HEK293 (cell line): Measurements from ENCODE around the gene PAQR7.

ENCODE experiments used
- CTCF ChIA-PET: fragments of 350-600 bp; formaldehyde crosslinking; extraction: SDS; loops from one replicate; lab custom pipeline; 2021; ENCODE audit warnings: antibody characterized with exemption; lab: Yijun Ruan, JAX
- POLR2A ChIA-PET: fragments of 300-600 bp; formaldehyde crosslinking; extraction: SDS; loops from one replicate; lab custom pipeline; 2020; ENCODE audit warnings: antibody characterized with exemption, inconsistent platforms; lab: Yijun Ruan, JAX
- H3K27ac ChIP-seq: fragments of 200-500 bp; sonication (Bioruptor generic); 2 replicates; pipeline ENCODE4 v1.5.1; 2014; ENCODE audit warnings: low read depth, low read length, control low read depth, inconsistent platforms; ENCODE audit errors: extremely low read depth
- H3K36me3 ChIP-seq, 2 experiments: fragments of 200-500 bp in 1 of 2; sonication (Bioruptor generic) in 1 of 2; 1 replicate in 1 of 2; 2 replicates in 1 of 2; pipeline ENCODE4 v1.5.1; 2014 to 2017; ENCODE audit warnings: inconsistent platforms in 2 of 2, low read length in 2 of 2; ENCODE audit not compliant: control insufficient read depth in 2 of 2, insufficient read depth in 1 of 2
- H3K4me1 ChIP-seq: fragments of 200-500 bp; sonication (Bioruptor generic); 2 replicates; pipeline ENCODE4 v1.5.1; 2014; ENCODE audit warnings: mild to moderate bottlenecking, low read length, inconsistent platforms; ENCODE audit not compliant: control insufficient read depth, insufficient read depth
- H3K4me3 ChIP-seq: 2 replicates; pipeline ENCODE4 v1.5.1; 2011; ENCODE audit warnings: low read depth, mild to moderate bottlenecking, control low read depth, low read length, moderate library complexity
- H3K9me3 ChIP-seq: fragments of 200-500 bp; sonication (Bioruptor generic); 2 replicates; pipeline ENCODE4 v1.5.1; 2014; ENCODE audit warnings: low read depth, low read length, inconsistent platforms; ENCODE audit not compliant: control insufficient read depth, insufficient read depth
- EGR2 ChIP-seq: fragments of 450-650 bp; formaldehyde crosslinking; IDR thresholded peaks from 2 replicates; pipeline ENCODE4 v1.5.1; 2016; ENCODE audit warnings: low read depth, missing biosample characterization, missing genetic modification characterization
- GLI4 ChIP-seq: fragments of 450-650 bp; formaldehyde crosslinking; IDR thresholded peaks from 2 replicates; pipeline ENCODE4 v1.5.1; 2016; ENCODE audit warnings: missing biosample characterization, missing genetic modification characterization
- GLIS1 ChIP-seq: fragments of 450-650 bp; formaldehyde crosslinking; IDR thresholded peaks from 2 replicates; pipeline ENCODE4 v1.5.1; 2016; ENCODE audit warnings: missing biosample characterization, missing genetic modification characterization
- GLIS2 ChIP-seq: fragments of 450-650 bp; formaldehyde crosslinking; IDR thresholded peaks from 2 replicates; pipeline ENCODE4 v1.5.1; 2016; ENCODE audit warnings: missing biosample characterization, missing genetic modification characterization
- KLF1 ChIP-seq: fragments of 450-650 bp; formaldehyde crosslinking; IDR thresholded peaks from 2 replicates; pipeline ENCODE4 v1.5.1; 2016; ENCODE audit warnings: missing biosample characterization, missing genetic modification characterization
- PRDM1 ChIP-seq: fragments of 450-650 bp; formaldehyde crosslinking; IDR thresholded peaks from 2 replicates; pipeline ENCODE4; 2016; ENCODE audit warnings: missing biosample characterization, missing genetic modification characterization
- SP3 ChIP-seq: fragments of 450-650 bp; formaldehyde crosslinking; IDR thresholded peaks from 2 replicates; pipeline ENCODE4 v1.5.1; 2016; ENCODE audit warnings: missing biosample characterization, missing genetic modification characterization
- TCF7L2 ChIP-seq: IDR thresholded peaks from 2 replicates; pipeline ENCODE4 v1.6.1; 2011; ENCODE audit warnings: low read depth, mild to moderate bottlenecking, inconsistent platforms, low read length, moderate library complexity, borderline replicate concordance
- ZBTB48 ChIP-seq: fragments of 450-650 bp; formaldehyde crosslinking; IDR thresholded peaks from 2 replicates; pipeline ENCODE4 v1.5.1; 2016; ENCODE audit warnings: missing biosample characterization, missing genetic modification characterization
- ZFP3 ChIP-seq: fragments of 450-650 bp; formaldehyde crosslinking; IDR thresholded peaks from 2 replicates; pipeline ENCODE4 v1.5.1; 2016; ENCODE audit warnings: low read depth, missing biosample characterization, missing genetic modification characterization
- ZNF146 ChIP-seq: fragments of 450-650 bp; formaldehyde crosslinking; IDR thresholded peaks from 2 replicates; pipeline ENCODE4 v1.5.1; 2016; ENCODE audit warnings: missing biosample characterization, missing genetic modification characterization
- ZNF175 ChIP-seq: fragments of 450-650 bp; formaldehyde crosslinking; IDR thresholded peaks from 2 replicates; pipeline ENCODE4 v1.5.1; 2016; ENCODE audit warnings: missing biosample characterization, missing genetic modification characterization
- ZNF223 ChIP-seq: fragments of 450-650 bp; formaldehyde crosslinking; IDR thresholded peaks from 2 replicates; pipeline ENCODE4 v1.5.1; 2016; ENCODE audit warnings: missing biosample characterization, missing genetic modification characterization
- ZNF341 ChIP-seq: fragments of 450-650 bp; formaldehyde crosslinking; IDR thresholded peaks from 2 replicates; pipeline ENCODE4; 2016; ENCODE audit warnings: low read depth, missing biosample characterization, missing genetic modification characterization
- ZNF391 ChIP-seq: fragments of 450-650 bp; formaldehyde crosslinking; IDR thresholded peaks from 2 replicates; pipeline ENCODE4 v1.5.1; 2016; ENCODE audit warnings: low read depth, missing biosample characterization, missing genetic modification characterization, borderline replicate concordance
- ZNF394 ChIP-seq: fragments of 450-650 bp; formaldehyde crosslinking; IDR thresholded peaks from 2 replicates; pipeline ENCODE4 v1.5.1; 2016; ENCODE audit warnings: missing biosample characterization, missing genetic modification characterization, mild to moderate bottlenecking, moderate library complexity, borderline replicate concordance
- ZNF423 ChIP-seq: fragments of 450-650 bp; formaldehyde crosslinking; IDR thresholded peaks from 2 replicates; pipeline ENCODE4 v1.5.1; 2016; ENCODE audit warnings: missing biosample characterization, missing genetic modification characterization
- ZNF449 ChIP-seq: fragments of 450-650 bp; formaldehyde crosslinking; IDR thresholded peaks from 2 replicates; pipeline ENCODE4 v1.5.1; 2017; ENCODE audit warnings: missing biosample characterization, mild to moderate bottlenecking, missing genetic modification characterization, moderate library complexity
- ZNF561 ChIP-seq: fragments of 450-650 bp; IDR thresholded peaks from 2 replicates; pipeline ENCODE4 v1.5.1; 2018; ENCODE audit warnings: missing biosample characterization, missing genetic modification characterization, borderline replicate concordance
- ZNF654 ChIP-seq: fragments of 450-650 bp; formaldehyde crosslinking; IDR thresholded peaks from 2 replicates; pipeline ENCODE4 v1.5.1; 2016; ENCODE audit warnings: low read depth, missing biosample characterization, missing genetic modification characterization
- ZNF658 ChIP-seq: fragments of 450-650 bp; formaldehyde crosslinking; IDR thresholded peaks from 2 replicates; pipeline ENCODE4; 2016; ENCODE audit warnings: missing biosample characterization, missing genetic modification characterization
- ZNF776 ChIP-seq: fragments of 450-650 bp; formaldehyde crosslinking; IDR thresholded peaks from 2 replicates; pipeline ENCODE4 v1.5.0; 2017; ENCODE audit warnings: missing biosample characterization, missing genetic modification characterization, borderline replicate concordance
- TF ChIP-seq, protein P1 (sequence below): fragments of 450-650 bp; formaldehyde crosslinking; IDR thresholded peaks from 2 replicates; pipeline ENCODE4 v1.5.1; 2016; ENCODE audit warnings: missing biosample characterization, missing genetic modification characterization
- TF ChIP-seq, protein P2 (sequence below): fragments of 450-650 bp; formaldehyde crosslinking; IDR thresholded peaks from 2 replicates; pipeline ENCODE4 v1.5.1; 2016; ENCODE audit warnings: missing biosample characterization, missing genetic modification characterization
- TF ChIP-seq, protein P3 (sequence below): fragments of 450-650 bp; formaldehyde crosslinking; IDR thresholded peaks from 2 replicates; pipeline ENCODE4 v1.5.1; 2016; ENCODE audit warnings: missing biosample characterization, missing genetic modification characterization

The PAQR7 gene

DNA sequence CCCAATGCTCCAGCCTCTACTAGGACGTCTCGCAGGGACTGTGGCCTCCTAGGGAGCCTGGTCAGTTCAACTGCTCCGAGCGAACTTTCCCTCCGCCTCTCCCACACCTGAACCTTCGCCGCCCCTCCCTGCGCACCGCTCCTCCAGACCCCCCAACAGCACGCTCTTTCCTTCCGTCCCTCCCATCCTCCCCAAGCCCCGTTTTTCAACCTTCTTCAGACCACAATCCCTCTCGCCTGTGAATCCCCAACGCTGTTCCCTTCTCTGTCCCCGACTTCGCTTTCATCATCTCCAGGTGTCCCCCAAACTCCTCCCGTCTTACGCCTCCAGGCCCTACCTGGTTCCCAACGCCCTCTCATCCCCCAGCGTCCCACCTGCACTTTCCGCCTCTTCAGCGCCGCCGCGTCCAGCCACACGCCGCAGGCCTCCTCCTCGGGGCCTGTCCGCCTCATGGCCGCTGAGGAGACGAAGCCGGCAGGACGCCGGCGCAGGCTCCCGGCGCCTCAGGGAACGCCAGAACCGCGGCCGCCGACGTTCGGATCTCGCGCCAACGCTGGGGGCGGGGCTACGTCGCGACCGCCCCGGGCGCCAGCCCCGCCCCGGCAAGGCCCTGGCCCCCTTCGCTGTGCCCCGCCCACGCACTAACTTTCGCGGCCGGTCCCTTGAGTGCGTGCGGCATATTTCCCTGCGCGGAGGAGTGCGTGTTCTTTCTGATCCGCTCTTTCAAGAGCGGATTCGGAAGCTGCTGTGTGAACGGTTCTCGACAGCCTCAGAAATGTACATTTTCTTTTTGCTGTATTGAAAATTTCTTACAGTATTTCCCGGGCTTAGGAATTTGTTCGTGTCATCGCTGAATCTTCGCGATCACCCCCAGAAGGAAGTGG is 16.4 kb downstream of the PAQR7 start, which contains the start of gene AUNIP:
AUNIP (minus strand) TSS at position 552 of the 884 bp plus-strand sequence; CDS start at position 452, 100 bp downstream.
- ChIA-PET POLR2A (interaction anchor here (0.7 to 0.8 kb wide), 2 partner anchors 14 to 36 kb away, joined by 3 to 4 read pairs; no protein-coding TSS in a partner anchor), CTCF (no interaction called here)
- Histone ChIP-seq H3K9me3 (no peaks in the 10 kb centered on the region), H3K4me3 (peak within 1 kb of the TSS; percentile 83), H3K4me1 (no peaks in the 10 kb centered on the region; the same call in 1 of the 2 replicates), H3K27ac (peak within 1 kb of the TSS; percentile 71), H3K36me3 (peaks cover 0 to 22% of the 10 kb centered on the region in 2 experiments; a peak in 2 of 3 replicates)
- peak; percentile 66; the same call in 1 of the 2 replicates for TF ChIP-seq GLIS1 (tag by site-specific recombination)
- TF ChIP-seq PRDM1: peak; percentile 74
- TF ChIP-seq, protein P1, sequence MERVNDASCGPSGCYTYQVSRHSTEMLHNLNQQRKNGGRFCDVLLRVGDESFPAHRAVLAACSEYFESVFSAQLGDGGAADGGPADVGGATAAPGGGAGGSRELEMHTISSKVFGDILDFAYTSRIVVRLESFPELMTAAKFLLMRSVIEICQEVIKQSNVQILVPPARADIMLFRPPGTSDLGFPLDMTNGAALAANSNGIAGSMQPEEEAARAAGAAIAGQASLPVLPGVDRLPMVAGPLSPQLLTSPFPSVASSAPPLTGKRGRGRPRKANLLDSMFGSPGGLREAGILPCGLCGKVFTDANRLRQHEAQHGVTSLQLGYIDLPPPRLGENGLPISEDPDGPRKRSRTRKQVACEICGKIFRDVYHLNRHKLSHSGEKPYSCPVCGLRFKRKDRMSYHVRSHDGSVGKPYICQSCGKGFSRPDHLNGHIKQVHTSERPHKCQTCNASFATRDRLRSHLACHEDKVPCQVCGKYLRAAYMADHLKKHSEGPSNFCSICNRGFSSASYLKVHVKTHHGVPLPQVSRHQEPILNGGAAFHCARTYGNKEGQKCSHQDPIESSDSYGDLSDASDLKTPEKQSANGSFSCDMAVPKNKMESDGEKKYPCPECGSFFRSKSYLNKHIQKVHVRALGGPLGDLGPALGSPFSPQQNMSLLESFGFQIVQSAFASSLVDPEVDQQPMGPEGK (tag by site-specific recombination): peak; percentile 79
- TF ChIP-seq ZNF423 (tag by site-specific recombination): peak; percentile 61
- peak; percentile 95; the same call in 1 of the 2 replicates for TF ChIP-seq ZNF391 (tag by site-specific recombination)
- no peak for TF ChIP-seq TCF7L2
- TF ChIP-seq ZNF658 (tag by site-specific recombination): 0 out of 2 replicates have a peak, but pooled peaks have one; percentile 59
- TF ChIP-seq, protein P2, sequence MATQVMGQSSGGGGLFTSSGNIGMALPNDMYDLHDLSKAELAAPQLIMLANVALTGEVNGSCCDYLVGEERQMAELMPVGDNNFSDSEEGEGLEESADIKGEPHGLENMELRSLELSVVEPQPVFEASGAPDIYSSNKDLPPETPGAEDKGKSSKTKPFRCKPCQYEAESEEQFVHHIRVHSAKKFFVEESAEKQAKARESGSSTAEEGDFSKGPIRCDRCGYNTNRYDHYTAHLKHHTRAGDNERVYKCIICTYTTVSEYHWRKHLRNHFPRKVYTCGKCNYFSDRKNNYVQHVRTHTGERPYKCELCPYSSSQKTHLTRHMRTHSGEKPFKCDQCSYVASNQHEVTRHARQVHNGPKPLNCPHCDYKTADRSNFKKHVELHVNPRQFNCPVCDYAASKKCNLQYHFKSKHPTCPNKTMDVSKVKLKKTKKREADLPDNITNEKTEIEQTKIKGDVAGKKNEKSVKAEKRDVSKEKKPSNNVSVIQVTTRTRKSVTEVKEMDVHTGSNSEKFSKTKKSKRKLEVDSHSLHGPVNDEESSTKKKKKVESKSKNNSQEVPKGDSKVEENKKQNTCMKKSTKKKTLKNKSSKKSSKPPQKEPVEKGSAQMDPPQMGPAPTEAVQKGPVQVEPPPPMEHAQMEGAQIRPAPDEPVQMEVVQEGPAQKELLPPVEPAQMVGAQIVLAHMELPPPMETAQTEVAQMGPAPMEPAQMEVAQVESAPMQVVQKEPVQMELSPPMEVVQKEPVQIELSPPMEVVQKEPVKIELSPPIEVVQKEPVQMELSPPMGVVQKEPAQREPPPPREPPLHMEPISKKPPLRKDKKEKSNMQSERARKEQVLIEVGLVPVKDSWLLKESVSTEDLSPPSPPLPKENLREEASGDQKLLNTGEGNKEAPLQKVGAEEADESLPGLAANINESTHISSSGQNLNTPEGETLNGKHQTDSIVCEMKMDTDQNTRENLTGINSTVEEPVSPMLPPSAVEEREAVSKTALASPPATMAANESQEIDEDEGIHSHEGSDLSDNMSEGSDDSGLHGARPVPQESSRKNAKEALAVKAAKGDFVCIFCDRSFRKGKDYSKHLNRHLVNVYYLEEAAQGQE (tag by site-specific recombination): peak; percentile 51
- TF ChIP-seq ZNF341 (tag by site-specific recombination): peak; percentile 92
- TF ChIP-seq EGR2 (tag by site-specific recombination): peak; percentile 85
- peak; percentile 99 for TF ChIP-seq ZBTB48 (tag by site-specific recombination)
- TF ChIP-seq KLF1 (tag by site-specific recombination): peak; percentile 72
- TF ChIP-seq ZFP3 (tag by site-specific recombination): no peak
- TF ChIP-seq GLIS2 (tag by site-specific recombination): peak; percentile 82
- TF ChIP-seq ZNF776 (tag by site-specific recombination): peak; percentile 36; the same call in 1 of the 2 replicates
- peak; percentile 96 for TF ChIP-seq GLI4 (tag by site-specific recombination)
- TF ChIP-seq ZNF394 (tag by site-specific recombination): peak; percentile 61; the same call in 1 of the 2 replicates
- peak; percentile 32; the same call in 1 of the 2 replicates for TF ChIP-seq ZNF223 (tag by site-specific recombination)
- peak; percentile 74; the same call in 1 of the 2 replicates for TF ChIP-seq ZNF561 (tag by site-specific recombination)
- TF ChIP-seq, protein P3, sequence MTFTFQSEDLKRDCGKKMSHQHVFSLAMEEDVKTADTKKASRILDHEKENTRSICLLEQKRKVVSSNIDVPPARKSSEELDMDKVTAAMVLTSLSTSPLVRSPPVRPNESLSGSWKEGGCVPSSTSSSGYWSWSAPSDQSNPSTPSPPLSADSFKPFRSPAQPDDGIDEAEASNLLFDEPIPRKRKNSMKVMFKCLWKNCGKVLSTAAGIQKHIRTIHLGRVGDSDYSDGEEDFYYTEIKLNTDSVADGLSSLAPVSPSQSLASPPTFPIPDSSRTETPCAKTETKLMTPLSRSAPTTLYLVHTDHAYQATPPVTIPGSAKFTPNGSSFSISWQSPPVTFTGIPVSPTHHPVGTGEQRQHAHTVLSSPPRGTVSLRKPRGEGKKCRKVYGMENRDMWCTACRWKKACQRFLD (tag by site-specific recombination): peak; percentile 91
- no peak for TF ChIP-seq ZNF654
- no peak for TF ChIP-seq ZNF175 (tag by site-specific recombination)
- peak; percentile 15; the same call in 1 of the 2 replicates for TF ChIP-seq ZNF449 (tag by site-specific recombination)
- TF ChIP-seq SP3 (tag by site-specific recombination): peak; percentile 64
- TF ChIP-seq ZNF146: peak; percentile 70
